Naive thymus-derived CD4-positive, alpha-beta T cell (primary cell): ENCODE data around the gene BMP6. TPM values are rescaled to one million over a fixed set of nuclear protein-coding genes. Genes with fewer than 3 reads are reported as not detected.

ENCODE experiments used
- ATAC-seq: fragments of 150-1000 bp; cut with Tn5 transposase; 2 replicates; pipeline ENCODE4 v1.10.0; 2021; ENCODE audit warnings: mild to moderate bottlenecking, moderate library complexity
- CTCF ChIA-PET: fragments of 350-600 bp; sonication (Branson Sonifier 250); formaldehyde crosslinking; loops from one replicate; lab custom pipeline; 2021; ENCODE audit warnings: antibody characterized with exemption; lab: Charles Lee
- POLR2A ChIA-PET: fragments of 350-600 bp; sonication (Branson Sonifier 250); formaldehyde crosslinking; loops from one replicate; lab custom pipeline; 2021; ENCODE audit warnings: antibody characterized with exemption, inconsistent platforms; lab: Charles Lee
- DNase-seq, 9 donors: peaks; one replicate each; pipeline versions ENCODE4 v3.0.0 to v3.0.0-alpha.2; 2020 to 2022; ENCODE audit warnings: mixed read lengths in 1 of 9
- H3K27ac ChIP-seq: one replicate; pipeline ENCODE4 v1.7.0; 2013; ENCODE audit warnings: mild to moderate bottlenecking, low read depth, low read length, moderate library complexity
- H3K27me3 ChIP-seq, 2 donors: one replicate each; pipeline ENCODE4 v1.7.0; 2013; ENCODE audit warnings: low read length in 2 of 2, mild to moderate bottlenecking in 2 of 2, moderate library complexity in 2 of 2; ENCODE audit not compliant: control insufficient read depth in 2 of 2, insufficient read depth in 2 of 2
- H3K36me3 ChIP-seq, 3 experiments: 1 replicate in 2 of 3; 2 replicates in 1 of 3; pipeline ENCODE4 v1.7.0; 2013; ENCODE audit warnings: low read length in 3 of 3, mild to moderate bottlenecking in 3 of 3, moderate library complexity in 1 of 3; ENCODE audit not compliant: insufficient read depth in 3 of 3, control insufficient read depth in 2 of 3
- H3K4me1 ChIP-seq, 2 donors: one replicate each; pipeline ENCODE4 v1.7.0; 2013; ENCODE audit warnings: low read length in 2 of 2, mild to moderate bottlenecking in 2 of 2, moderate library complexity in 1 of 2; ENCODE audit not compliant: control insufficient read depth in 2 of 2, insufficient read depth in 2 of 2
- H3K4me3 ChIP-seq: 2 replicates; pipeline ENCODE4 v1.7.0; 2013; ENCODE audit warnings: mild to moderate bottlenecking, low read length
- H3K9me3 ChIP-seq, 3 experiments: 1 replicate in 2 of 3; 2 replicates in 1 of 3; pipeline ENCODE4 v1.7.0; 2013; ENCODE audit warnings: low read length in 3 of 3; ENCODE audit not compliant: control insufficient read depth in 2 of 3
- H3K27ac Mint-ChIP-seq, 9 donors: one replicate each; pipeline ENCODE4 v1.8.0; 2020 to 2022; ENCODE audit warnings: mixed read lengths in 9 of 9, mild to moderate bottlenecking in 8 of 9, moderate library complexity in 5 of 9, inconsistent platforms in 2 of 9
- H3K27me3 Mint-ChIP-seq, 5 donors: one replicate each; pipeline ENCODE4 v1.8.0; 2021 to 2022; ENCODE audit warnings: mixed read lengths in 5 of 5, mild to moderate bottlenecking in 1 of 5
- H3K36me3 Mint-ChIP-seq, 5 donors: one replicate each; pipeline ENCODE4 v1.8.0; 2020 to 2022; ENCODE audit warnings: mixed read lengths in 5 of 5, mild to moderate bottlenecking in 3 of 5, inconsistent platforms in 1 of 5
- H3K4me1 Mint-ChIP-seq, 7 donors: one replicate each; pipeline ENCODE4 v1.8.0; 2020 to 2022; ENCODE audit warnings: mixed read lengths in 7 of 7, mild to moderate bottlenecking in 3 of 7, inconsistent platforms in 1 of 7
- H3K4me3 Mint-ChIP-seq, 10 donors: one replicate each; pipeline ENCODE4 v1.8.0; 2020 to 2022; ENCODE audit warnings: mild to moderate bottlenecking in 10 of 10, mixed read lengths in 10 of 10, moderate library complexity in 6 of 10, inconsistent platforms in 2 of 10
- H3K9me3 Mint-ChIP-seq, 11 donors: one replicate each; pipeline ENCODE4 v1.8.0; 2020 to 2022; ENCODE audit warnings: mixed read lengths in 11 of 11, mild to moderate bottlenecking in 4 of 11, inconsistent platforms in 1 of 11, moderate library complexity in 1 of 11
- intact Hi-C, 2 donors: fragments of 100-400 bp; cut with micrococcal nuclease; formaldehyde crosslinking; loops; one replicate each; pipeline ENCODE4 v1.15.1; 2023
- polyA plus RNA-seq, 2 donors: library from polyadenylated mRNA; unstranded; fragments of 300-500 nt; fragmentation: Illumina TruSeq; gene quantifications; one replicate each; pipeline ENCODE4 v1.2.3, GENCODE V29; 2021
- total RNA-seq, 6 experiments: library from RNA in 5 of 6; stranded (reverse) in 5 of 6; gene quantifications; 1 replicate in 5 of 6; 2 replicates in 1 of 6; pipeline ENCODE4 v1.2.3 and lab custom pipeline; 2021 to 2026

BMP6 gene
- total and polyA plus RNA-seq, 7 experiments from 2014 or later = 0.07 to 0.56 (median 0.37) TPM; not detected in 4

DNA sequence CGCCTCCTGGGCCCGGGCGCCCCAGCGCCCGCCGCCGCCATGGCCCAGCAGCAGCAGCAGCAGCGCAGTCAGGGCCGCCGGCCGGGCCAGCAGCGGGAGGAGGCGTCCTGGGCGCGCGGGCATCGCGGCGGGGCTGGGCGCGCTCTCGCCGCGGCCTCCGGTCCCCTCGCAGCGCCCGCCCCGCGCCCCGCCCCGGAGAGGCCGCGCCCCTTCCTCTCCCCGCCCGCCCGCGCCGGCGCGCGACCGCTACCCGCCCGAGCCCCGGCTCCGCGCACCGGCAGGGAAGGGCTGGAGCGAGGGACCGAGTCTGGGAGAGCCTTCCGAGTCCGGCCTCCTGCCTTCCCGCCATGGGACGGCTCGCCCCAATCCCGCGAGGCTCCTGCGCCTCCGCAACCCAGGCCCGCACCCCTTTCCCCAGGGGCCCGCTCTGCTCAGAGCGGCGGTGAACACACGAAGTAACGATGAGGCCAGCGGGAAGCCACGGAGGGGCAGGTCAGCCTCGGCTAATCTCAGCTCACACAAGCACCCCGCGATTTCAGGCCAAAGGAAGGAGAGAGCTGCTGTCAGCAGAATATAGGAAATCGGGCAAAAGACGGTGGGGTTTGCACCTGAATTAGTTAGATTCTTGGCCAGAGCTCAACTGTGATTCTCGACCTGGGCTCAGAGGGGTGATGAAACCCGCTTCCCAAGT, 184.9 kb downstream of the BMP6 start, which contains the start of gene TXNDC5:
TXNDC5 (minus strand) TSS at position 135 of the 691 bp plus-strand sequence; CDS start at position 123, 12 bp downstream.
- Mint-ChIP-seq H3K27ac (peak within 1 kb of the TSS in 5 of 9 donors; percentile 3 to 76 (median 27)), H3K27me3 (no peaks in the 10 kb centered on the region), H3K4me3 (peak within 1 kb of the TSS in 9 of 10 donors; percentile 68 to 89 (median 78)), H3K36me3 (no peaks in the 10 kb centered on the region), H3K4me1 (peaks cover 4 to 18% (median 6%) of the 10 kb centered on the region in 7 donors), H3K9me3 (no peaks in the 10 kb centered on the region)
- intact Hi-C loops = loop anchor here (1.0 to 10.0 kb wide), 7 partner anchors 94 to 598 kb away; partner anchors contain the start of genes BLOC1S5 (in 2 of the 2), EEF1E1 (in 2 of the 2), SLC35B3 (in 1 of the 2) and SSR1 (in 1 of the 2)
- Histone ChIP-seq H3K4me1 (peaks cover 6 to 16% of the 10 kb centered on the region in 2 donors), H3K36me3 (no peaks in the 10 kb centered on the region), H3K9me3 (no peaks in the 10 kb centered on the region), H3K27me3 (no peaks in the 10 kb centered on the region), H3K4me3 (peak within 1 kb of the TSS; percentile 76), H3K27ac (peak within 1 kb of the TSS; percentile 46)
- DNase-seq (peak; percentile 35 to 82 (median 55)), ATAC-seq (peak; percentile 91)
- POLR2A ChIA-PET = no interaction called here
- CTCF ChIA-PET = interaction anchor here (0.6 to 1.9 kb wide), 2 partner anchors 149 to 1168 kb away, joined by 4 to 6 read pairs; no protein-coding TSS in a partner anchor

DNA sequence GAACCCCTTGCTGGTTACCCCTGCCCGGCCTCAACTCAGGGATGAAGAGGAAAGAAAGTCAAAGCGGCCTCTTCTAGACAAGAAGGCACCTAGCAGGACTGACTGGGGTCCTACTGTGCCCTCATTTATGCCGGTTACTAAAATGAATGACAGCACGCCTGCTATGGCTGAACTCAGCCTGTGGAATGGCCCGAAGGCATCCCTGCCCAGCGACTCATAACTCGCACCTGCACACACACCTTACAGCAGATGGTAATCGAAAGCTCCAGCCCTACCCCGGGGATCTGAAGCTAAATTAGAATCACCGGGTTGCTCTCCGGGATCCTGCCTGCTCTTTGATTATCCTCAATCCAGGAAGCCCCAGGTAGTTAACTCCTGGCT, 185.4 kb downstream of the BMP6 start:
- CTCF ChIA-PET = interaction anchor here (1.9 kb wide), 1 partner anchor 148 kb away, joined by 4 read pairs; no protein-coding TSS in a partner anchor
- intact Hi-C loops = loop anchor here (1.0 to 10.0 kb wide), 5 partner anchors 93 to 599 kb away; partner anchors contain the start of genes SLC35B3 (in 1 of the 2) and SSR1 (in 1 of the 2)
- peak overlapping the region in 3 of 9 donors; percentile 3 to 27 (median 16) for H3K27ac Mint-ChIP-seq
- DNase-seq (no peak), ATAC-seq (no peak)
- peaks cover 4 to 18% (median 6%) of the 10 kb centered on the region in 7 donors for H3K4me1 Mint-ChIP-seq
- H3K27me3 ChIP-seq = no peaks in the 10 kb centered on the region
- H3K36me3 Mint-ChIP-seq = no peaks in the 10 kb centered on the region
- peaks cover 6 to 16% of the 10 kb centered on the region in 2 donors for H3K4me1 ChIP-seq
- H3K9me3 Mint-ChIP-seq = no peaks in the 10 kb centered on the region
- no peak overlapping the region for H3K27ac ChIP-seq
- H3K9me3 ChIP-seq = no peaks in the 10 kb centered on the region
- H3K4me3 Mint-ChIP-seq = peak overlapping the region in 3 of 10 donors; percentile 78 to 87 (median 82)
- H3K4me3 ChIP-seq = peak overlapping the region; percentile 76
- POLR2A ChIA-PET = no interaction called here
- H3K36me3 ChIP-seq = no peaks in the 10 kb centered on the region
- H3K27me3 Mint-ChIP-seq = peaks cover 0 to 3% (median 0%) of the 10 kb centered on the region in 5 donors

DNA sequence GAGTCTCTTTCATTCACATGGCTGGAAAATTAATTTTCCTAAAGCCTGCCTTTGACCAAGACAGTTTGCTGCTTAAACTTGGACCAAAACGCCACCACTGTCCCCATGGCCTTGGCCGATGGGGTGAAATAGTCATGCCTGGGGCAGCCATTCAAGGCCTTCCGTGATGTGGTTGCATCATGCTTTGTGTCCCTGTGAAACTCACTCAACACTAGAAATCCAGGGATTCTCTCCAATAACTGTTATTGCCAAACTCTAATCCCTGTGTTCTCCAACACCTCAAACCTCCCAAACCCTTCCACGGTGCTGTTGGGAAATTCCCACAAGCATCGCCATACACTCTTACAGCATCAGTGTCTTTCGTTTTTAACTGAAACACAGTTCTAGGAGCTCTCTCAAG, 186.1 kb downstream of the BMP6 start:
- no peak for DNase-seq
- H3K36me3 ChIP-seq = no peaks in the 10 kb centered on the region
- H3K36me3 Mint-ChIP-seq = no peaks in the 10 kb centered on the region
- ATAC-seq = no peak
- H3K4me1 ChIP-seq = peaks cover 6 to 16% of the 10 kb centered on the region in 2 donors
- peaks cover 4 to 14% (median 6%) of the 10 kb centered on the region in 7 donors for H3K4me1 Mint-ChIP-seq
- H3K4me3 ChIP-seq = no peak overlapping the region
- ChIA-PET CTCF (interaction anchor here (1.9 kb wide), 1 partner anchor 147 kb away, joined by 4 read pairs; no protein-coding TSS in a partner anchor), POLR2A (no interaction called here)
- H3K4me3 Mint-ChIP-seq = no peak overlapping the region
- H3K27me3 ChIP-seq = no peaks in the 10 kb centered on the region
- intact Hi-C loops = loop anchor here (5.0 to 10.0 kb wide), 3 partner anchors 93 to 600 kb away; partner anchors contain the start of genes SLC35B3 (in 1 of the 2) and SSR1 (in 1 of the 2)
- H3K27ac ChIP-seq = no peak overlapping the region
- H3K9me3 Mint-ChIP-seq = no peaks in the 10 kb centered on the region
- H3K9me3 ChIP-seq = no peaks in the 10 kb centered on the region
- H3K27me3 Mint-ChIP-seq = peaks cover 0 to 3% (median 0%) of the 10 kb centered on the region in 5 donors
- no peak overlapping the region for H3K27ac Mint-ChIP-seq

DNA sequence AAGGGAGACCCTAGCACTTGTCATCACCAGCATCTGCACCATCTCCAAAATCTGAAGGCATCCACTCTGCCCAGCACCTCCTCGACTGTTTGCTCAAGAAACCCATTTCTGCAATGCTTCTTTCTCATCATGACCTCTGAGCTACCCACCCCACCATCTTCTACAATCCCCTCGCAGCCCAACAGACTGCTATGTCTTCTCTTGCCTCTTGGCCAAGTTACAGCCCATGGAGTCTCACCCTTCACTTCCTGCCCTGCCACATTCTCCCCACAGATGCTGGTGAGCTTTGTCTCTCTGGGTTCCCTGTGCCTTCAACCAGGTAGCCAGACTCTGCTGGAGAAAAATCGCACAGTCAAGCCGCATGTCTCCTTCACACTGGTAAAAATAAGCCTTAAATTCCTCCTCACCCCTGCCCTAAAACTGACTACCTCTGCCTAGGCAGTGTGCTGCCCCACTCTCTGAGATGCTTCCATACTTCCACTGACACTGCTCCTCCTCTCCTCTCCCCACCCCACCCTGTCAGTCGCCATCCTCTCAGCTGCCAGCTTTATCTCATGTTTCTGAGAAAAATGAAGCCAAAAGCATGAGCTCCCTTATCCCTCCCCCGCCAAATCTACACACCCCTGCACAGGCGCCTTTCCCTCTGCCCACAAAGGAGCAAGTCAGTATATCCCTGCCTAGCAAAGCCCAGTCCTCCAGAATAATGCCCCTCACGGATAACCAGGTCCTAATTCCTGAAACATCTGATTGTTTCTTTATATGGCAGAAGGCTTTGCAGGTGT, 187.0 kb downstream of the BMP6 start:
- Mint-ChIP-seq H3K27me3 (peaks cover 0 to 4% (median 0%) of the 10 kb centered on the region in 5 donors), H3K9me3 (no peaks in the 10 kb centered on the region), H3K4me3 (no peak overlapping the region), H3K27ac (no peak overlapping the region), H3K4me1 (peaks cover 4 to 11% (median 6%) of the 10 kb centered on the region in 7 donors), H3K36me3 (no peaks in the 10 kb centered on the region)
- H3K4me3 ChIP-seq = no peak overlapping the region
- H3K4me1 ChIP-seq = peaks cover 6 to 16% of the 10 kb centered on the region in 2 donors
- no peaks in the 10 kb centered on the region for H3K36me3 ChIP-seq
- no peak for ATAC-seq
- intact Hi-C loops = loop anchor here (5.0 to 10.0 kb wide), 3 partner anchors 92 to 601 kb away; partner anchors contain the start of genes SLC35B3 (in 1 of the 2) and SSR1 (in 1 of the 2)
- DNase-seq = no peak
- H3K27me3 ChIP-seq = no peaks in the 10 kb centered on the region
- H3K9me3 ChIP-seq = no peaks in the 10 kb centered on the region
- POLR2A ChIA-PET = no interaction called here
- CTCF ChIA-PET = interaction anchor here (1.9 kb wide), 1 partner anchor 147 kb away, joined by 4 read pairs; no protein-coding TSS in a partner anchor
- H3K27ac ChIP-seq = no peak overlapping the region

DNA sequence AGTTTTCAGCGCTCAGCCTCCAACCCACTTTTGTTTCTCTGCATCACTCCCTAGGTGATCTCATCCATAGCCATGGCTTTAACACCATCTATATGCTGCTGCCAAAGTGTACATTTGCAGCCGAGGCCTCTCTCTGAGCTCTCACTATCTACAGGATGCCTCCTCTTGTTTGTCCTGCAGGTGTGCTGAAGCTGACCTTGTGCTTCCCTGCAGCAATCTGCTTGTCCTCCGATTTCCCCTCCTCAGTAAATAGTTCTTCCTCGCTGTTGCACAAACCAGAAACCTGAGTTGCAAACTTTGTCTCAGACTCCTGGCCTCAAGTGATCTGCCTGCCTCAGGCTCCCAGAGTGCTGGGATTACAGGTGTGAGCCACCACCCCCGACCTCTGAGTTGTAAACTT, 188.4 kb downstream of the BMP6 start:
- POLR2A ChIA-PET = no interaction called here
- Histone ChIP-seq H3K4me3 (no peak overlapping the region), H3K27ac (no peak overlapping the region), H3K9me3 (no peaks in the 10 kb centered on the region), H3K4me1 (peaks cover 3 to 9% of the 10 kb centered on the region in 2 donors), H3K36me3 (no peaks in the 10 kb centered on the region), H3K27me3 (no peaks in the 10 kb centered on the region)
- DNase-seq (no peak), ATAC-seq (no peak)
- intact Hi-C loops = loop anchor here (5.0 to 10.0 kb wide), 3 partner anchors 90 to 602 kb away; partner anchors contain the start of genes SLC35B3 (in 1 of the 2) and SSR1 (in 1 of the 2)
- H3K4me3 Mint-ChIP-seq = no peak overlapping the region
- H3K36me3 Mint-ChIP-seq = no peaks in the 10 kb centered on the region
- H3K9me3 Mint-ChIP-seq = no peaks in the 10 kb centered on the region
- no peak overlapping the region for H3K27ac Mint-ChIP-seq
- CTCF ChIA-PET = no interaction called here
- peaks cover 0 to 7% (median 0%) of the 10 kb centered on the region in 5 donors for H3K27me3 Mint-ChIP-seq
- peaks cover 2 to 4% (median 3%) of the 10 kb centered on the region in 7 donors for H3K4me1 Mint-ChIP-seq
